HL-60/S4 treated with phorbol 12-myristate 13-acetate at 8.2 ng/mL for 4 days and 3 days (cell line): Measurements from ENCODE around the gene KCND2.

Source experiments
- in situ Hi-C: fragments of 300-500 bp; cut with MboI; formaldehyde crosslinking; loops from 2 replicates; pipeline ENCODE4 v1.15.0; 2022; ENCODE audit warnings: low sequenced_read_pairs

Gene KCND2

DNA sequence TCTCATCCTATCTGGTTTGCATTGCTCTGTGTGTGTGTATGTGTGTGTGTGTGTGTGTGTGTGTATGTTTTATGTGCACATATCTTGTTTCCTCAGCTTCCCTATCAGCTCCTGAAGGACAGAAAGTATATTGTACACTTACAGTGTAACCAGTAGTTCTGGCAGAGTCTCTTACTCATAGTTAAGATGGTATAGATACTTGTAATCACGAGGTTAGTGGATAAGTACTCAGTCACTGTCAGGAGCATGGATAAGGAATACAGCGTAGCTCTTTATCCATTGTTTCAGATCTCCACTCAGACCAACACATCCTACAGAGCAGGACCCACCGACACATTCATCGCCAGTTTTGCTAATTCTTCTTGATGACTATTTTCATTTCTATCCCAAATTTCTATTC lies 309.9 kb downstream of the KCND2 start:
- in situ Hi-C loops: no loop called here

DNA sequence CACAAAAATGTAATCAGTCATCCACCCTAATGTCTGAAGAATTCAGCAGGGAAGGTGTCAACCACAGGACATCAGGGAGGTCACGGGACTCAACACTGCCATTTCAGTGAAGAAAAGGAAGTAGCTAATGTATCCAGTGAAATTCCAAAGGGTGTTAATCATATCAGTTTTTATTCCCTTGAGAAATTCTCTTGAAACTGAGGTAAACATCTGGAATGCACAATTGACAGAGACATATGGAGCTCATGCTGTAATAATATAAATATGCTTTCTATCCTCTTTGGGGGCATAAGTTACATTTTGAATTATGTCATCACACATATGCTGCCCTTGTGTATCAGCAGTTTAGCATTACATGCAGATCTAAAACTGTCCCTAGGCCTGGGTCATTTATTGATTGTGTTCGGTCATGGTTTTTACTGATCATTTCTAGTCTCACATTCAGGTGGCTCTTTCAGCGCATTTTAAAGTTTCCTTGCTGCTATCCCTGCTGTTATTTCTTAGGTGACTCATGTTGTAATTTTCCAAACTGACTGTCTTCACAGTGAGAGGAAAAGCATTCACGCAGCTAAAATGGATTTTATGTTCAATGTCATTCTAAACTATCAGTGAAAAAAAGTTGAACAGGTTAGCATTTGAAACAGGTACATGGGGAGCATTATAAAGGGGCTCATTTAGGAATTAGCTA lies 311.1 kb downstream of the KCND2 start:
- in situ Hi-C loops: no loop called here

DNA sequence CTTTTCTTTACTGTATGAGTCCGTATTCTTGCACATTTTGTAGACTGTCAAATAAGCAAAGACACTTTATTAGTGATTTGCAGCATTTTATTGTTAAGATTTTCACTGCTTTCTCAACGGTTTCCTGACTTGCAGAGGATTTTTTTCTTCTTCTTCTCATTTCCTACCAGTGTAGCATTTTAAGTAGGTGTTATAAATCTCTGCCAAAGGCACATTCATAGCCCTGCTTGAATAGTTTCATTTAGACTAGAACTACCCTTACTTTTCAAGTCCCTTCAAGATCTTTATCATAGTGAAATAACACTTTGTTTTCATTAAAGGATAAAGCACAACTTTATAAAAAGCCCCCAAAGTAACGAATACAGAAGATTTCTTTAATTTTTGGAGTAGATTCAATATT lies 313.6 kb downstream of the KCND2 start:
- in situ Hi-C loops: no loop called here

DNA sequence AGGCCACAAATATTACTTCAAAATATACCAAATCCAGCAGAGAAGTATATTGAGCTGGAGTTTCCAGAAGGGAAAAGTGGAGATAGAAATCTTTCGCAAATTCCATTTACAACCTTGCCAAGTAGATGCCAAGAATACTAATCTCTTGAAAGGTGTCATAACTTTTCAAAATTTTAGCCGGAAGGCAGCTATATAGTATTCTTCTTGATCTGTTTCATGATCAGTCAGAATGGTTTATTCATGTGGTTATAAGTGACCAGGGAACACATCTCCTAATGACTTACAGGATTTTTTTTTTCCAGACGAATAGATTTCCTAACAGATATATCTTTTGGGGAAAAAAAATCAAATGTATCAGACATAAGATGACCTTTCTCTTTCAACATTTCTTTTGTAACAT lies 314.3 kb downstream of the KCND2 start:
- in situ Hi-C loops: no loop called here

DNA sequence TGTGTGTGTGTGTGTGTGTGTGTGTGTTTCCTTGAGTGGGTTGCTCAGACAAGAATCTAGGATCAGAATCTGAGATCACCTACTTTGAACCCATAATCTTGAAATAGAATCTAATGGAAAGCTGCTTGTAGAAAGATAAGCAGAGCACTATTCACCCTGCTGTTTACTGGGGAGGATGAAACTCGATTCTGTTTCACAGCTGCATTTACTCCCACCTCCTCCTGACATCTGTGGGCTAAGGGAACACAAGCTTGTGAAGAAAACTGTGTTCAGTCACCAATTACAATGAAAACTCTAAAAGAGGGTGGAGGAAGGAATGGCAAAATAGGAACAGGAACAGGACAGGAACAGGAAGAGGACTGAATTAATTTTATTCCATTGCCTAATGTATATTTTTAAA lies 315.4 kb downstream of the KCND2 start:
- in situ Hi-C loops: no loop called here

DNA sequence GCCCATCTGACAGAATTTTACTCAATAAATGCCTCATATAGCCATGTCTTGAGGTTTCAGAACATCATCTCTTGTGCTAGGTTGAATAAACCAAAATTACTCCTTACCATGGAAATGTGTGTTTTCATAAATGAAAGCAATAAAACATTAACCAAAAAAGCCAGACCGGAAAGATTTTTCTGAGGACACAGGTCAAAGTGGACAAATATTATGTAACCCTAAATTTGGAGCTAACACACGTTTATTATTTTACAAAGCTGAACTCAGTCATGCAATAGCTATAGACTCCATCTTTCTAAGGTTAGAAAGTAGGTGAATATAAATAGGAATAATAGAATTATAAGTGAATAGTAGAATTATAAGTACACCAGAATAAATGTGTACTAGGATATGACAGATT lies 315.9 kb downstream of the KCND2 start:
- in situ Hi-C loops: no loop called here

DNA sequence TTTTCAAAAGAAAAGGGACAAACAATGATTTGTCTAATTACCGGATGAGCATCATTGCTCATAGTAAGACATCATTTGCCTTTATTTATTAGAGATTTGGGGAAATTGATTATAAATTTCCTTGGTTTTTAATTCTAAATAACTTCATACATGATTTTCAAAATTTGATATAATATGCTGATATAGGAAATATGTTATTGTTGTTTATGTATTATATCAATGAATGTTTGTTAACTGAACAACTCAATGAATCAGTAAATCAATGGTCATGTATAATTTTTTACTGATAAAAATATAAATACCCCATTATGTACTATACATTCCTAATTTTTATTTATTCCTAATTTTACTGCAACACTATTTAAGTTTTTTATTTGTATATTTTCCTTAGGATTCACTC lies 327.6 kb downstream of the KCND2 start:
- in situ Hi-C loops: no loop called here

DNA sequence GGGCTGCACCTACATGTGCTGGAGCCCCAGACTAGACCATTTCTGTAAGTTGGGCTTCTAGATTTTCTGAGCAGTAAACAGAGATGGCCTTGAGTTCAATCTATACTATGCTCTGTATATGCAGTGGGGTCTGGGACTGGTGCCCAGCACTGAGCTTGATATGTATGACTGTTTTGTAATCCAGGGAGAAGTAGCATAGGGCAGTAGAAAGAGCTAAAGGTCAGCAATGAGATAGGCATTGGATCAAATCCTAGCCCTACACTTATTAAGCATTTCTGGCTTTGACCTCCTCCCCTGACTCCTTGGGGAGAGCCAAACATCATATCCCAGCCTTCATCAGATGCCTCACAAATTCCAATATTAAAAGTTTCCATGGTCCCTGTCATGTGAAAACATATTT lies 330.4 kb downstream of the KCND2 start:
- in situ Hi-C loops: no loop called here

DNA sequence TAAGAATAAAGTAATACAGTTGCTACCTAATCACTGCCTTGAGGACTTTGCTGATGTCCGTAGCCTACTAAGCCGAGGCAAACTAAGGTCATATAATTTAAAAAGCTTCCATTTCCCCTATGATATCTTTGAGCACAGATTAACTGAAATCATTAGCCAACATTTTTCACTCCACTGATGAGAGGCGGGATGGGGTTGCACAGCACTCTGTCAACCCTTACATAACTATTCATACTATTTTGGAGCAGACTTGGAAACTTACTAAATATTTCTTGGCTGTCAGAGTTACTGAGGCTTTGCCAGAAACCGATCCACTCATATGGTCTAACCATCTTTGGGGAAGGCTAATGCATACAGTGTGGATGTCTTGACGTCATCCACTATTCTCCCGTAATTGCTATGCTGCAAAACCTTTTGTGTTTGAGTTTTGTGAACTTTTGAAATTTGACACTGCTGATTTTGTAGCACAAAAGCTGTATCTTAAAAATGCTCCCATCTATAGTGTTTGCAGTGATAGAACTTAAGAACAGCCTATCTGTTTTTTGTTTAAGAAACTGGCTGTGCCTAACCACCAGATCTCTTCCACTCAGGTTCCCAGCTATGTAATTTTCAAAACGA lies 336.3 kb downstream of the KCND2 start:
- in situ Hi-C loops: no loop called here

DNA sequence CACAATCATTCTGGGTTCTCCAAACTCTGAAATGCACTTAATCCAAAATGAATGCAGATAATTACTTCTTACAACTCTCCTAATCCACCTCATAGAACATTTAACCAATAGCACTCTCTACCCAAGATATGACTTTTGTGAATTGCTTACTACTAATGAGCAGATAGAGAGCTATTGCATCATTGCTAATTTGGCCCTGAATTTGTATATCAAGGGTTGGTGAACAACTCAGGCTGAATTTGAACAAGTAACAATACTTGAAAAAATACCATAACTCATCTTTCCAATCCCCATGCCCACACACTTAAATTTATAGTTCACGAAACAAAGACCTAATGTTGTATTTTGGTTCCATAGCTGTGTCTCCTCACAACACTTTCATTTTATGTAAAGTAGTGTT lies 339.0 kb downstream of the KCND2 start:
- in situ Hi-C loops: no loop called here

DNA sequence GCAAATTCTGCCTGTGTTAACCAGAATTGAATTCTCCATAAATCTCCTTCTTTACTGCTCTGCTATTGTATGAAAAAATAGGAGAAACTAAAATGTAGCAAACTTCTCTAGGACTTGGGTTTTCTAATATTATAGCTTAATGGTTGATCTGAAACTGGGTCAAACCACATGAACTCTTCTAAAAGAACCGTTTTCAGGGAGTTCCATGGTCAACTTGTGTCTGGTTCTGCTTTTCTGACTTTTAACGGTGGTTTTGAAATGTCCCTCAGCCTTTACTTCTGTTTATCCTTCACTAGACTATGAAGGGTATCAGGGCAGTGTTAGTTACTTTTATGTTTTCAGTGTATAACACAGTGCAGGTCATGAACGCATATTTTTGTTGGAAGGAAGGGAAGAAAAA lies 342.7 kb downstream of the KCND2 start:
- in situ Hi-C loops: no loop called here

DNA sequence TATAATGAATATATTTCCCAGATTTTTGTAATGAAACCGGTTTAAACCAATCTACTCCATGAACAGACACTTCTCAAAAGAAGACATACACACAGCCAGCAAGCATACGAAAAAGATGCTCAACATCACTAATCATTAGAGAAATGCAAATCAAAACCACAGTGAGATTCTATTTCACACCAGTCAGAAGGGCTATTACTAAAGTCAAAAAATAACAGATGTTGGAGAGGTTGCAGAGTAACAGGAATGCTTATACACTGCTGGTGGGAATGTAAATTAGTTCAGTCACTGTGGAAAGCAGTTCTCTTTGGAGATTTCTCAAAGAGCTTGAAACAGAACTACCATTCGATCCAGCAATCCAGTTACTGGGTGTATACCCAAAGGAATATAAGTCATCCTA lies 344.3 kb downstream of the KCND2 start:
- in situ Hi-C loops: no loop called here

DNA sequence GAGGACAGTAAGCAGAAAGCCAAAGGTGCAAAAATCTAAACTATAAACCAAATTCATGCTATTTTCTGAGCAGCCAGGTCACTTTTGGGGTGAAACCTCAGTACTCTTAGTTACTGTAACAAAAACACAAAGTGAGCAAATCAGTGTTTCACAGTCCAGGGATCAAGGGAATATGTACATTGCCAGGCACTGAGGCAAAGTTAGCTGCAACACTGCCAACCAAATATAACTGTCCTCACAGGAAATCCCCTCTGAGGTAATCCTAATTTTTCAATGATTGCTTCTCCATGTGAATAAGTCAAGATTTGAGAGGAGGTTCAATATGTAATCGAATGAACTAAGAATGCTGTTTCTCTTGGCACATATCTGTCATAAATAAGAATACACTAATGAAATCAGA lies 355.3 kb downstream of the KCND2 start:
- in situ Hi-C loops: no loop called here

DNA sequence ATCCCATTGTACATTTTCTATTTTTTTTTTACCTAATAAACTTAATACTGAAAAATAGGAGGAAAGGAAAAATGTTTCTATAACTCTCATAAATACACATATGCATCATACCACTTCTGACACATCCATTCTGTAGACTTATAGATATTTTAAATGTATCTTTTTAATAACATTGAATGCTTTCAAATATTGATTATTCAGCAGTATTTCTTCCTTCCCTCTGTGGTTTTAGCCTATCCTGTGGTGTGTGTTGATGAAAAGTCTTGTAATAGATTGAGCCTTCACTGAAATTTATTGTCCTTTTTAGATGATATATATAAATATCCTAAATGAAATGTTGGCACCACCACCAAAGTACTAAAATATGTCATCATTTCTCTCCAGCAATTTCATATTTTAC lies 366.9 kb downstream of the KCND2 start:
- in situ Hi-C loops: no loop called here

DNA sequence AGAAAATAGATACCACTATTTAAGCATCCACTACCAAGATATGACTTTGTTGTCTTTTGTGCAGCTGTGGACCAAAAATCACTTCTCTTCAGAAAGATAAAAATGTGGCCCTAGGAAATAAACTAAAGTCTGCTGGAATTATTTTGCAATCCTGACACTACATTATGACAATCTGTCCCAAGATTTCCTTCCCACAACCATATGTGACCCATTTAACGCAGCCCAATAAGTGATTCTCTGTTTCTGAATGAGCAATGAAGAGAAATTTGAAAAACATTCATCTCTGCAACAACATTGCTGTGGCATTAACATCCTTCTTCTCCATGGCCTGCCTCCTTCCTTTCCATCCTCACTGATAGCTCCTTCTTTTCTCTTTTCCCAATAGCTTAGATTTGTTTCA lies 373.0 kb downstream of the KCND2 start:
- in situ Hi-C loops: no loop called here

DNA sequence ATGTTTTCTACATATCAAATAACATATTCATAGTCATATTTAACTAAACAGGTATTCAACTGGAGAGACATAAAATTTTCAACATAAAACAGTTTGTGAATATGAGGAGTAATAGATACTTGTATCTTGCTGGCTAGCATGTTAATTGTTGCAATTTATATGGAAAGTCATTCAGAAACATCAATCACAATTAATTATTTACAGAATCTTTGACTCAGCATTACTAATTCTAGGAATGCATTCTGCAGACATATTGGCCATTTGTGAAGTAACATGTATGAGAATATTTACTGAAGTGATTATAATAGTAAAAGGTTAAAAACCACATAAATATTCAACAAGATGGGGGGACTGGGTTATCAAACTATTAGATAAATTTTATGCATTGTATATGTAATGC lies 381.3 kb downstream of the KCND2 start:
- in situ Hi-C loops: no loop called here

DNA sequence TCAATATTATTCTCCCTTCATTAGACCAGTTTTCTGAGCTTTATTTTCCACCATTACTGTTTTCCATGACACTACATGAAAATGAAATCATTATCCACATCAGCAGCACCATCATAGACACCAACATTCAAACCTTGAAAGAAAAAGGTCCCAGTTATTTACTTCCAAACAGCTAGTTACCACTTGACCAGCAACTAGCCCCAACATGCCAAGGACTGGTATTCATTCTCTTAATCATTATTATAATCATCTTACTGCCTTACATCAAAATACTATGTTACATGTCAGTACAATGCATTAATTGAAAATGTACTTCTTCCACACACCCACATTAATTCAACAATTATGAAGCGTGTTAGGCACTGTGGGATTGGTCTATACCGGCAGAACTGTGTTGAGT lies 385.5 kb downstream of the KCND2 start:
- in situ Hi-C loops: no loop called here

DNA sequence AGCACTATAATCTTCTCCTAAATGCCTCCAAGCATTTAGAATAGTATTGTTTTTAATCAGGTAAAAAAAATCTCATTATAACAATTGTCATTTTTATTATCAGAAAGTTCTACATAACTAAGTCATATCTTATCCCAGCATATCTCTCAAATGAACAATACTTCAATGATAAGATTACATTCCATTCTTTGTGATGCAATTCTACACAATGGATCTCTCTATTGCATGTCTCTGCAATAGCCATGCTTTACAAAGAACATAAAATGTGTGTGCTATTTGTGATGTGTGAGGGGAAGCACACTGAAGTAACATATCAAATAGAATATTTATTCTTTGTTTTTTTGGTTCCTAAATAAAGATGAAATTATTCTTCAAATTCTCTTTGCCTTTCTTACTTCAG lies 389.3 kb downstream of the KCND2 start:
- in situ Hi-C loops: no loop called here

DNA sequence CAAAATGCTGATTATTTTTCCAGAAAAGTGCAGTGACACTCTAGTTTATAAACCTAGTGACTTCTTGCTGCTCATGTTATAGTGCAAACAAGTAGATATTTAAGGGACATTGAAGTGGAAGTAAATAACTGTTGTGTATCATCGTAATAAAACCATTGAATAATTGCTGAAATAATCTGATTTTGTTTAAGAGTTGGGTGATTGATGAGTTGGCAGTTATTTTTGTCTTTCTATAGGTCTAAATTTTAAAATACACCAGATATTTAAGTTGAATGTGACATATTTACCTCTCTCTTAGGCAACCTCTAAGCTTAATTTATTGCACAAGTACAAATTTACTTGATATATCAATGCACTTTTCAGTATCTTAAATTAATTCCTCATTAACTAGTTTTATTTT lies 392.1 kb downstream of the KCND2 start:
- in situ Hi-C loops: no loop called here

DNA sequence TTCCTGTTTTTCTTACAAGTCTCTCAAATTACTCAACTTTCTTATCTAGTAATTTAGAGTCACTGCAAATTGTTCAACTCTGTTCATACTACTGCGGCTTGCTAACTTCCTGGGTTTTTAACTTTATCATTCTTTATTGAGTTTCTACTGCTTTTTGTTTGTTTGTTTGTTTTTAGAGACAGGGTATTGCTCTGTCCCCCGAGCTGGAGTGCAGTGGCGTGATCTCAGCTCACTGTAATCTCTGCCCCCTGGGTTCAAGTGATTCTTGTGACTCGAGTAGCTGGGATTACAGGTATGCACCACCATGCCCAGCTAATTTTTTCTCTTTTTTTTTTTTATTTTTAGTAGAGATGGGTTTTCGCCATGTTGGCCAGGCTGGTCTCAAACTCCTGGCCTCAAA lies 402.1 kb downstream of the KCND2 start:
- in situ Hi-C loops: no loop called here

DNA sequence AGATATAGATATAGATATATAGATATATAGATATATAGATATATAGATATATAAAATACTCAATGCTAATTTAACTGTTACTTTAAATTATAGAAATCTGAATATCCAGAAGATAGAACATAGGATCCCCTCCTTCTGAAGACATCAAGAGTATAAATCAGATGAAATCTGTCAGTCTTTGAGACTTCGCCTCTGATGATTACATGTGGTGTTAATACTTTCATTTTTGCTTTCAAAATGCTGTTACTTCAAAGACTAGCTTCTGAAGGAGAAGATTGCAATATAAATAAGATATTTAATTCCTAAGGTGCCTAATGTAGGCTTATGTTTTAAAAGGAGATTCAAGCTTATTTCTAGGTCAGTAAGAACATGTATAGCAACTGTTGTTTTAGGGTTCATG lies 404.6 kb downstream of the KCND2 start:
- in situ Hi-C loops: no loop called here

DNA sequence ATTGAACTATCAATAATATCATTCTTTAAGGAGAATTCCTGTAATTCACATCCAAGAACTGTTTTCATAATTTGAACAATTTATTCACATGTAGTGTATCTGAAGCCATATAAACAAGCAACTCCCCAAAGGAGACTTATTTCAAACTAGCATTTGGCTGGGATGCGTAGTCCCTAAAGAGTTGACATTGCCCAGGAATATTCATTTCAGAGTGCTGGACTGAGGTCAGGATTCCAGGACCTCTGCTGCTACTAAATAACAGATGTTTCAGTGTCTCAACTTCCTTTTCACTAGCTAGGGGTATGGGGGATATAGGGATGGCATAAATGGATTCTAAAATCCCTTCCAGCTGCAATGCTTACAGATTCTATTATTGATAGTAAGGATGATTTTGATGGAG lies 408.0 kb downstream of the KCND2 start:
- in situ Hi-C loops: no loop called here

DNA sequence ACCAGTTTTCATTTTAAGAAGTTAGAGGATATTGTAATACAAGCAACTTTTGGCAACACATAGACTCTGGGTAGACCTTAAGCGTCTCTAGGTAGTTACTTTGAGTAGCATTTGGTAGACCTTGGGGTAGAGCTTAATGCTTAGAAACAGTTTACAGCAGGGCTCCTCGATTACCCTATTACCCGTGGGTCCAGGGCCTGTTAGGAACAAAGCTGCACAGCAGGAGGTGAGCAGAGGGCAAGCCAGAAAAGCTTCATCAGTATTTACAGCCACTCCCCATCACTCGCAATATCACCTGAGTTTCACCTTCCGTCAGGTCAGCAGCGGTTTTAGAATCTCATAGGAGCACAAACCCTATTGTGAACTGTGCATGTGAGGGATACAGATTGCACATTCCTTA lies 411.5 kb downstream of the KCND2 start:
- in situ Hi-C loops: no loop called here
